Astrocyte (in vitro differentiated cells and primary cell): ENCODE data around the gene GLTPD2. TPM values are rescaled to one million over a fixed set of nuclear protein-coding genes. Genes with fewer than 3 reads are reported as not detected.

Experiments
- DNase-seq: peaks from one replicate; pipeline ENCODE4 v3.0.0-alpha.2; 2010; ENCODE audit warnings: low read depth
- FAIRE-seq: peaks from 2 replicates; lab custom pipeline; 2011; peaks lifted over from hg19 to GRCh38; lab: Jason Lieb, UNC
- H2AFZ ChIP-seq: 2 replicates; pipeline ENCODE4 v1.6.0; 2012; ENCODE audit warnings: low read depth, low read length, inconsistent platforms
- H3K27ac ChIP-seq: 2 replicates; pipeline ENCODE4 v1.5.1; 2011; ENCODE audit warnings: low read depth, low read length, inconsistent platforms
- H3K27me3 ChIP-seq: 2 replicates; pipeline ENCODE4 v1.6.0; 2011; ENCODE audit warnings: low read length, inconsistent platforms; ENCODE audit not compliant: insufficient read depth
- H3K36me3 ChIP-seq: 2 replicates; pipeline ENCODE4 v1.5.1; 2011; ENCODE audit warnings: low read length, inconsistent platforms; ENCODE audit not compliant: insufficient read depth
- H3K4me1 ChIP-seq: 2 replicates; pipeline ENCODE4 v1.5.1; 2011; ENCODE audit warnings: low read length, inconsistent platforms; ENCODE audit not compliant: insufficient read depth
- H3K4me2 ChIP-seq: 2 replicates; pipeline ENCODE4 v1.6.0; 2012; ENCODE audit warnings: low read length, inconsistent platforms
- H3K4me3 ChIP-seq: 2 replicates; pipeline ENCODE4 v1.5.1; 2011; ENCODE audit warnings: low read depth, mild to moderate bottlenecking, low read length, inconsistent platforms; ENCODE audit not compliant: insufficient read depth
- H3K79me2 ChIP-seq: 2 replicates; pipeline ENCODE4 v1.6.0; 2012; ENCODE audit warnings: mild to moderate bottlenecking, low read length, inconsistent platforms; ENCODE audit not compliant: insufficient read depth
- H3K9ac ChIP-seq: 2 replicates; pipeline ENCODE4 v1.6.0; 2012; ENCODE audit warnings: mild to moderate bottlenecking, low read length, inconsistent platforms
- H3K9me3 ChIP-seq: 2 replicates; pipeline ENCODE4 v1.5.1; 2012; ENCODE audit warnings: low read depth, mild to moderate bottlenecking, low read length, inconsistent platforms; ENCODE audit not compliant: insufficient read depth
- H4K20me1 ChIP-seq: 2 replicates; pipeline ENCODE4 v1.6.0; 2012; ENCODE audit warnings: low read length, inconsistent platforms; ENCODE audit not compliant: insufficient read depth
- H3K27ac Mint-ChIP-seq: one replicate; pipeline ENCODE4 v1.8.0; 2021; ENCODE audit warnings: mild to moderate bottlenecking, mixed read lengths; ENCODE audit not compliant: unreplicated experiment
- H3K27me3 Mint-ChIP-seq: one replicate; pipeline ENCODE4 v1.8.0; 2021; ENCODE audit warnings: low read depth, mixed read lengths; ENCODE audit not compliant: unreplicated experiment
- H3K36me3 Mint-ChIP-seq: one replicate; pipeline ENCODE4 v1.8.0; 2021; ENCODE audit warnings: low read depth, mixed read lengths; ENCODE audit not compliant: unreplicated experiment
- H3K4me1 Mint-ChIP-seq: one replicate; pipeline ENCODE4 v1.8.0; 2021; ENCODE audit warnings: low read depth, mixed read lengths; ENCODE audit not compliant: unreplicated experiment
- H3K4me3 Mint-ChIP-seq: one replicate; pipeline ENCODE4 v1.8.0; 2021; ENCODE audit warnings: mild to moderate bottlenecking, moderate library complexity, mixed read lengths; ENCODE audit not compliant: unreplicated experiment
- H3K9me3 Mint-ChIP-seq: one replicate; pipeline ENCODE4 v1.8.0; 2021; ENCODE audit warnings: mild to moderate bottlenecking, mixed read lengths; ENCODE audit not compliant: unreplicated experiment
- CTCF ChIP-seq: IDR thresholded peaks from 2 replicates; pipeline ENCODE4 v1.5.1; 2011; ENCODE audit warnings: low read depth, mild to moderate bottlenecking, inconsistent platforms, low read length, moderate library complexity; ENCODE audit not compliant: insufficient read depth
- EZH2 ChIP-seq: IDR thresholded peaks from 2 replicates; pipeline ENCODE4 v1.6.1; 2012; ENCODE audit warnings: mild to moderate bottlenecking, low read length, inconsistent platforms; ENCODE audit not compliant: insufficient read depth
- total RNA-seq: library from RNA; stranded (reverse); gene quantifications from 2 replicates; pipeline ENCODE4 v1.2.1, GENCODE V29; 2021

GLTPD2 gene
- total RNA-seq, 1 donor from 2014 or later: not detected

- Histone ChIP-seq H3K79me2 (peaks cover 23% of the 10 kb centered on the region), H2AFZ (no peak overlapping the region), H3K9me3 (no peaks in the 10 kb centered on the region), H3K9ac (no peak overlapping the region), H3K36me3 (peaks cover 18% of the 10 kb centered on the region), H3K4me3 (no peak overlapping the region), H3K4me1 (peaks cover 4% of the 10 kb centered on the region), H3K27me3 (no peaks in the 10 kb centered on the region), H4K20me1 (peaks cover 7% of the 10 kb centered on the region), H3K27ac (no peak overlapping the region), H3K4me2 (no peak overlapping the region)
- no peak for DNase-seq
- Mint-ChIP-seq H3K36me3 (peaks cover 7% of the 10 kb centered on the region), H3K27me3 (no peaks in the 10 kb centered on the region), H3K27ac (no peak overlapping the region), H3K9me3 (no peaks in the 10 kb centered on the region), H3K4me1 (peaks cover 3% of the 10 kb centered on the region), H3K4me3 (peak overlapping the region; percentile 43)
- FAIRE-seq: no peak
- TF ChIP-seq EZH2: no peak
- TF ChIP-seq CTCF: no peak
These were observed 11.9 kb downstream of the GLTPD2 start for GRCh38 chr17:4800462-4801196.

- H3K36me3 Mint-ChIP-seq: peaks cover 5% of the 10 kb centered on the region
- no peak for DNase-seq
- no peaks in the 10 kb centered on the region for H3K9me3 ChIP-seq
- H3K9me3 Mint-ChIP-seq: peaks cover 3% of the 10 kb centered on the region
- H3K36me3 ChIP-seq: peaks cover 16% of the 10 kb centered on the region
- FAIRE-seq: no peak
- TF ChIP-seq CTCF: no peak
- TF ChIP-seq EZH2: no peak
- H3K79me2 ChIP-seq: peaks cover 14% of the 10 kb centered on the region
- H3K4me2 ChIP-seq: no peak within 1 kb of the TSS
- no peak within 1 kb of the TSS for H3K4me3 Mint-ChIP-seq
- no peak within 1 kb of the TSS for H3K27ac ChIP-seq
- H3K27me3 Mint-ChIP-seq: no peaks in the 10 kb centered on the region
- H3K4me3 ChIP-seq: no peak within 1 kb of the TSS
- peaks cover 3% of the 10 kb centered on the region for H3K4me1 Mint-ChIP-seq
- H3K27me3 ChIP-seq: no peaks in the 10 kb centered on the region
- H3K9ac ChIP-seq: no peak within 1 kb of the TSS
- no peak within 1 kb of the TSS for H2AFZ ChIP-seq
- H4K20me1 ChIP-seq: peaks cover 4% of the 10 kb centered on the region
- no peak within 1 kb of the TSS for H3K27ac Mint-ChIP-seq
- H3K4me1 ChIP-seq: peaks cover 3% of the 10 kb centered on the region
These were observed 13.5 kb downstream of the GLTPD2 start, which contains the start of gene C17orf114 for GRCh38 chr17:4802228-4802627. Gene C17orf114 (minus strand): TSS chr17:4802328.

- H3K4me1 Mint-ChIP-seq: peaks cover 3% of the 10 kb centered on the region
- H3K4me1 ChIP-seq: peaks cover 10% of the 10 kb centered on the region
- H3K9ac ChIP-seq: peak overlapping the region; percentile 89
- DNase-seq: no peak
- peak overlapping the region; percentile 80 for H3K27ac Mint-ChIP-seq
- H3K4me3 ChIP-seq: peak overlapping the region; percentile 93
- no peak overlapping the region for H3K27ac ChIP-seq
- no peaks in the 10 kb centered on the region for H3K27me3 Mint-ChIP-seq
- H3K36me3 ChIP-seq: peaks cover 3% of the 10 kb centered on the region
- no peak for FAIRE-seq
- peak overlapping the region; percentile 98 for H3K4me2 ChIP-seq
- H4K20me1 ChIP-seq: peaks cover 21% of the 10 kb centered on the region
- no peaks in the 10 kb centered on the region for H3K27me3 ChIP-seq
- peak overlapping the region; percentile 90 for H3K4me3 Mint-ChIP-seq
- peaks cover 5% of the 10 kb centered on the region for H3K9me3 Mint-ChIP-seq
- no peak for TF ChIP-seq CTCF
- peak overlapping the region; percentile 85 for H2AFZ ChIP-seq
- peaks cover 11% of the 10 kb centered on the region for H3K36me3 Mint-ChIP-seq
- H3K9me3 ChIP-seq: no peaks in the 10 kb centered on the region
- H3K79me2 ChIP-seq: peaks cover 5% of the 10 kb centered on the region
These were observed 17.7 kb downstream of the GLTPD2 start for GRCh38 chr17:4806456-4806776.
